ENCODE measurements around the gene REX1BD.

Gene REX1BD

GRCh38 chr19:18610245-18610555 lies 21.6 kb downstream of the REX1BD start:
- no peaks in the 10 kb centered on the region for H3K9me3 ChIP-seq (ENCODE audit: insufficient read depth, low read length)
- no peak for TF ChIP-seq CTCF (IDR thresholded peaks at IDR 0.05; ENCODE audit: insufficient read depth, low read length, poor library complexity, severe bottlenecking)
- TF ChIP-seq EZH2phosphoT487 (conservative IDR thresholded peaks at IDR 0.05; ENCODE audit: low read length), result no peak
- H3K27me3 ChIP-seq (ENCODE audit: low read length), result peaks cover 8% of the 10 kb centered on the region; the same call in 1 of the 2 replicates
- no peaks in the 10 kb centered on the region for H3K36me3 ChIP-seq (ENCODE audit: low read length)
- no peak overlapping the region for H3K27ac ChIP-seq (ENCODE audit: low read depth, low read length)
- no peak overlapping the region for H3K4me2 ChIP-seq (ENCODE audit: low read depth, low read length, poor library complexity, severe bottlenecking)
- H4K20me1 ChIP-seq (ENCODE audit: low read depth, low read length), result no peaks in the 10 kb centered on the region
- H3F3A ChIP-seq (ENCODE audit: insufficient read depth), result no peaks in the 10 kb centered on the region
- H2AFZ ChIP-seq (ENCODE audit: low read depth, low read length, severe bottlenecking), result no peak overlapping the region
- H3K4me3 ChIP-seq (ENCODE audit: insufficient read depth, low read length, poor library complexity, severe bottlenecking), result no peak overlapping the region
- H3K9ac ChIP-seq (ENCODE audit: low read length), result no peak overlapping the region
- H3K79me2 ChIP-seq (ENCODE audit: insufficient read depth, low read length), result no peaks in the 10 kb centered on the region
- H3K9me2 ChIP-seq (replicated peaks; ENCODE audit: insufficient read depth, low read length), result no peaks in the 10 kb centered on the region

- Histone ChIP-seq H3K9me3 (ENCODE audit: insufficient read depth, low read length) (no peaks in the 10 kb centered on the region), H3K4me2 (ENCODE audit: low read depth, low read length, poor library complexity, severe bottlenecking) (peak overlapping the region; percentile 25), H2AFZ (ENCODE audit: low read depth, low read length, severe bottlenecking) (no peak overlapping the region), H3K27ac (ENCODE audit: low read depth, low read length) (no peak overlapping the region), H3F3A (ENCODE audit: insufficient read depth) (no peaks in the 10 kb centered on the region), H3K27me3 (ENCODE audit: low read length) (peaks cover 8% of the 10 kb centered on the region; the same call in 1 of the 2 replicates), H3K9ac (ENCODE audit: low read length) (no peak overlapping the region), H3K4me3 (ENCODE audit: insufficient read depth, low read length, poor library complexity, severe bottlenecking) (no peak overlapping the region), H3K36me3 (ENCODE audit: low read length) (no peaks in the 10 kb centered on the region), H3K79me2 (ENCODE audit: insufficient read depth, low read length) (no peaks in the 10 kb centered on the region), H3K9me2 (replicated peaks; ENCODE audit: insufficient read depth, low read length) (no peaks in the 10 kb centered on the region), H4K20me1 (ENCODE audit: low read depth, low read length) (no peaks in the 10 kb centered on the region)
- TF ChIP-seq EZH2phosphoT487 (conservative IDR thresholded peaks at IDR 0.05; ENCODE audit: low read length) (peak; percentile 94), CTCF (IDR thresholded peaks at IDR 0.05; ENCODE audit: insufficient read depth, low read length, poor library complexity, severe bottlenecking) (no peak)
These were observed 22.1 kb downstream of the REX1BD start for GRCh38 chr19:18610556-18611326.

GRCh38 chr19:18611327-18612050 lies 22.9 kb downstream of the REX1BD start:
- Histone ChIP-seq H4K20me1 (ENCODE audit: low read depth, low read length) (no peaks in the 10 kb centered on the region), H3K36me3 (ENCODE audit: low read length) (no peaks in the 10 kb centered on the region), H3K4me3 (ENCODE audit: insufficient read depth, low read length, poor library complexity, severe bottlenecking) (no peak overlapping the region), H3K79me2 (ENCODE audit: insufficient read depth, low read length) (no peaks in the 10 kb centered on the region), H3K9me3 (ENCODE audit: insufficient read depth, low read length) (no peaks in the 10 kb centered on the region), H3K27me3 (ENCODE audit: low read length) (peaks cover 8% of the 10 kb centered on the region; the same call in 1 of the 2 replicates), H3K4me2 (ENCODE audit: low read depth, low read length, poor library complexity, severe bottlenecking) (peak overlapping the region; percentile 41), H3K27ac (ENCODE audit: low read depth, low read length) (no peak overlapping the region), H3K9ac (ENCODE audit: low read length) (no peak overlapping the region), H3F3A (ENCODE audit: insufficient read depth) (no peaks in the 10 kb centered on the region), H2AFZ (ENCODE audit: low read depth, low read length, severe bottlenecking) (no peak overlapping the region), H3K9me2 (replicated peaks; ENCODE audit: insufficient read depth, low read length) (no peaks in the 10 kb centered on the region)
- no peak; the same call in 1 of the 2 replicates for TF ChIP-seq EZH2phosphoT487 (conservative IDR thresholded peaks at IDR 0.05; ENCODE audit: low read length)
- TF ChIP-seq CTCF (IDR thresholded peaks at IDR 0.05; ENCODE audit: insufficient read depth, low read length, poor library complexity, severe bottlenecking), result no peak
